OCI-LY1 (cell line): ENCODE measurements around the gene TM4SF4.

Experiments used
- CTCF ChIP-seq: fragments of 200-600 bp; sonication (generic), shearing (Covaris generic); IDR thresholded peaks from 2 replicates; pipeline ENCODE4 v1.5.1; 2017; ENCODE audit warnings: mild to moderate bottlenecking, antibody characterized with exemption, low read length, moderate library complexity, mixed read lengths
- EZH2 ChIP-seq: fragments of 200-600 bp; sonication (generic), shearing (Covaris generic); IDR thresholded peaks from 2 replicates; pipeline ENCODE4 v1.8.0; 2017; ENCODE audit warnings: borderline replicate concordance, mixed run types, mild to moderate bottlenecking, antibody characterized with exemption, low read length, moderate library complexity, mixed read lengths

DNA sequence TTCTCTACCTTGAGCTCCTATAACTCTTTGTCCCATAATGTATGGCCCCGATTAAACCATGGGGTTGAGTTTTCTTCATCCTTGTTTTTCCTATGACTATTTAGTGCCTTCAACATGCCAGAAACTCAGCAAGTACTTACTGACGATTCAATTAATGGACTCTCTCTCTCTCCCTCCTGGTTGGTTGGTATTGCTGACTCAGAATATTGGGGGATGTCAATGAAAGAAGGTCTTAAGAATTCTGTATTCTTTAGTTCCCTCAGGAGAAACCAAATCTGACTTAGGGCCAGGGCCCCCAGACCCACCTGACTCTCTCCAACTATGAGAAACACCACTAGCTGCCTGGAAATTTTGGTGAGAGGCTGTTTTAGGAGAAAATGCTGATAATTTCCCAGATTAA, 40.8 kb downstream of the TM4SF4 start:
- no peak for TF ChIP-seq CTCF
- TF ChIP-seq EZH2: no peak
